ENCODE measurements around the gene CCND2.
"Not testable (repeated sequence)": the region's sequence is repeated elsewhere in the genome, so short reads cannot be mapped to it uniquely, and the experiment has no call there.

CCND2 gene

GRCh38 chr12:4273652-4274395, at the start of gene CCND2:
Gene CCND2 (plus strand): TSS chr12:4273762. CDS start chr12:4274041, 279 bp downstream.
- DNase-seq (ENCODE audit: low spot score): peak; percentile 72

GRCh38 chr12:4224206-4224889, 49.2 kb upstream of the CCND2 start:
- DNase-seq (ENCODE audit: low spot score): peak; percentile 15

DNA sequence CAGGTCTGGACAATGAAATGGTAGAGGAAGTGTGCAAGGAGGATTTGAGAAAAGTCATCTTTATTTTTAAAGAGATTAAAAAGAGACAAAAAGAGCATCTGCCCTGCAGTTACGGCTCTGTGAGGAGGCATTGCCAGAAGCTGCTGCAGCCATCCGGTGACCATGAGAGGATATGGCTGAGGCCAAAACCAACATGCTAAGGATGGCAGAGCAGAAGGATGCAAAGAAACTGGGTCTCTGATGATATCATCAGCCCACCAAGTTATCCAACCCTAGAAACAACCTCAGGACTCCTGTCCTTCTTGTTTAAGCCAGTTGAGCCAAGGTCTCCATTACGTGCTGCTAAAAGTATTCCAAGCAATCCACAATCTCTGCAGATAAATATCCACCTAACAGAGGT, 48.0 kb upstream of the CCND2 start:
- DNase-seq (ENCODE audit: low spot score): no peak

GRCh38 chr12:4227046-4227445, 46.5 kb upstream of the CCND2 start:
- DNase-seq (ENCODE audit: low spot score): no peak

DNA sequence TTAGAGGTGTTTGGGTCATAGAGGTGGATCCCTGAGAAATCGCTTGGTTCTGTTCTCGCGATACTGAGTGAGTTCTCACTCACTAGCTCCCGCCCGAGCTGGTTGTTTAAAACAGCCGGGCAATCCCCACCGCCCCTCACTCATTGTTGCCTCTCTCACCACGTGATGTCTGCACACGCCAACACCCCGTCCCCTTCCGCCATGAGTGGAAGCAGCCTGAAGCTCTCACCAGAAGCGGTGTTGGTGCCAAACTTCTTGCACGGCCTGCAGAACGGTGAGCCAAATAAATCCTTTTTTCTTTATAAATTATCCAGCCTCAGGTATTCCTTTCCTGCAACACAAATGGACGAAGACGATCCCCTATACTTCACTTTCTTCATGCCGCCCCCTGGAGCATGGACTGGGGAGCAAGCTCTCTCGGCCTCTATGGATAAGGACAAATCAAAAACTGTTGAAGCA, 45.4 kb upstream of the CCND2 start:
- DNase-seq (ENCODE audit: low spot score): no peak

DNA sequence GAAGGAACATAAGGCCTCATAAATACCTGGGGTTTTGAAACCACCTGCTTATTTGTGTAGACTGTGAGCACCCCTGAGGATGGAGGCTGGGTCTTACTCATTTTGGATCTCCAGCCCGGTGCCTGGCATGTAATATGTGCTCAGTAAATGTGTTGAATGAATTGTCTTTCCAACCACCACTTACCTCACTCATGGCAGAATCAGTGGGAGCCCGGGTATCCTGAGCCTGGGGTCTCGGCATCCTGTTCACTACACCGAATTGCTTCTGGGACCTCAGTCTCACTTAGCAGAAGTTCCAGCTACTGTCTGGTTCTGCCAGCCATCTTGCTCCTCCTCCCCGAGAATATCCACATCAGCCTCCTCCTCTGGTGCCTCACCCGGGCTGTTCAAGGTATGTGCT, 43.0 kb upstream of the CCND2 start:
- no peak for DNase-seq (ENCODE audit: low spot score)

GRCh38 chr12:4238577-4238976, 35.0 kb upstream of the CCND2 start:
- no peak for DNase-seq (ENCODE audit: low spot score)

DNA sequence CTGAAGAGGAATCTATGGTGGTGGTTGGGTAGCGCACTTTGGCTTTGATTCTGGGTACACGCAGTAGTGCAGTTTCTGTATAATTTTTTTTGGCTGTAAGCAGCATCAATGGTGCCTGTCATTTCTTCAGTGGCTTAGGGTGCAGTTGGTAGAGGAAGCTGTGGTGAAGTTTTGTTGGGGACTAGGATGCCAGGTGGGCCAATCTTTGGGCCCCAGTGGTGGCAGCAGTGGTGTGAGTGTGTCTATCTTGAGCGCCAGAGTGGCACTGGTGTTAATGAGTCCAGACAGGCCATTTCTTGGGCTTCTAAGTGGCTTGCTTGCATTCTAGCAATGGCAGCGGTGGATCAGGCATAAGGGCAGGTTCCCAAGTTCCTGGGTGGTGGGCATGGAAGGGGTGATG, 33.8 kb upstream of the CCND2 start:
- no peak for DNase-seq (ENCODE audit: low spot score)

- DNase-seq (ENCODE audit: low spot score): no peak
These were observed 33.3 kb upstream of the CCND2 start for GRCh38 chr12:4240161-4240783.

DNA sequence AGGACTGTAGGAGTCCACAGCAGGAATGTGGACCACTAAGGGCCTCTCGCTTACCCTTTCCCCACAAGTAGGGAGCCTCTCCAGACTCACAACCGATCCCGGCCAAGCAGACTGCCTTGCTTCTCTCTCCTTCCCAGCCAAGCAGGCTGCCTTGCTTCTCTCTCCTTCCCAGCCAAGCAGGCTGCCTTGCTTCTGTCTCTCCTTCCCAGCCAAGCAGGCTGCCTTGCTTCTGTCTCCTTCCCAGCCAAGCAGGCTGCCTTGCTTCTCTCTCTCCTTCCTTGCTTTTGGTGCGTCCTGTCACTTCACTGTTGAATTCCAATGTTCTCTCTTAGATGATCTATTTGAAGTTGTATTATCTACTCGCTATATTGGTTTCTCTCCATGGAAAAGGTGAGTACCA, 32.6 kb upstream of the CCND2 start:
- DNase-seq (ENCODE audit: low spot score): no peak

- no peak for DNase-seq (ENCODE audit: low spot score)
These were observed 32.0 kb upstream of the CCND2 start for GRCh38 chr12:4241592-4241991.

DNA sequence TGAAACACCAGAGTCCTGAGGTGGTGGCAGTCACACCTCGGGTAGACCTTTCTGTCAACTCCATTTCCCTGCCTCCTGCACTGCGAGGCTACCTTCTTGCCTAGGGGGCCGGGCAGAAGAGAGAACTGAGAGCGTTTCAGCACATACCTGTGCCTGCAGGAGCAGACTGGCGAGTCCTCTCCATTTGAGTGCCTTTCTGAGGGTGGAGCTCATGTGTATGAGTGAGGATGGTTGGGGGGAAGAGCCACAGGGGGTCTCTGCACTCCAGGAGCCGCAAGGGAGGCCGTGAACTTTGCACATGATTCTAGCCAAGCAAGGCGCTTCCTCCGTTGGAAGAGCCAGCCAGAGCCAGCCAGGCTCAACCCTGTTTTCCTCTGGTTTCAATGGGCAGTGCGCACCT, 31.0 kb upstream of the CCND2 start:
- no peak for DNase-seq (ENCODE audit: low spot score)

DNA sequence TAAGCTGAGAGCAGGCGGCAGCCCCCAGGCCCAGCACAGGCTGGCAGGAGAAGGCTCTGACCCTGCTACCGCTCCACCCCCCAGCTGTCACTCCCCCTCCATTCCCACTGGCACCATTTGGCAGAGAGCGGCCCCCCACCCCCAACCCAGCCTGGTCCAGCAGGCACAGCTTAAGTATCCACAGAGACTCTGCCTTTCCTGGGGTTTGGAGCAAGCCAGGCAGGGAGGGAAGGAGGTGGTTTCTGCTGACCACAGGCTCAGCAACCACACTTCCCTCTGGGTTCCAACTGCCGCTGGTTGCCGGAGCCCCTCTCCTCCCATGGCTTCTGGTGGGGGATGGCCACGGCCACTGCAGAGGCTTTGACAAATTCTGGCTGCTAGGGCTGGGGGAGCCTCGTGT, 30.5 kb upstream of the CCND2 start:
- DNase-seq (ENCODE audit: low spot score): no peak

DNA sequence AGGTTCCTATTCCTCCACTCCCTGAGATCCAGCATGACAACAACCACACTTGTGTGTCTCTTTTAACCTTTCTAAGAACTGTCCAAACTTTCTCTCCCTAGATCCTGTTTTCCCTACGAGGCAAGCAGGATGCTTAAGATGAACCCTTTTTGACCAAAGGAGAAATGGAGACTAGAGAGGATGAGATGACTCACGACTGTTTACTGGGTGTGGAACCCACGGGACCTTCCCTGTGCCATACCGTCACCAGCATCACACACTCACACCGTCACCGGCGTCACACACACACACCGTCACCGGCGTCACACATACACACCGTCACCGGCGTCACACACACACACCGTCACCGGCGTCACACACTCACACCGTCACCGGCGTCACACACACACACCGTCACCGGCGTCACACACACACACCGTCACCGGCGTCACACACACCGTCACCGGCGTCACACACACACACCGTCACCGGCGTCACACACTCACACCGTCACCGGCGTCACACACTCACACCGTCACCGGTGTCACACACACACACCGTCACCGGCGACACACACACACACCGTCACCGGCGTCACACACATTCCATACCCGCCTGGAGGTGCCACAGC, 30.0 kb upstream of the CCND2 start:
- DNase-seq (ENCODE audit: low spot score): not testable (repeated sequence)

DNA sequence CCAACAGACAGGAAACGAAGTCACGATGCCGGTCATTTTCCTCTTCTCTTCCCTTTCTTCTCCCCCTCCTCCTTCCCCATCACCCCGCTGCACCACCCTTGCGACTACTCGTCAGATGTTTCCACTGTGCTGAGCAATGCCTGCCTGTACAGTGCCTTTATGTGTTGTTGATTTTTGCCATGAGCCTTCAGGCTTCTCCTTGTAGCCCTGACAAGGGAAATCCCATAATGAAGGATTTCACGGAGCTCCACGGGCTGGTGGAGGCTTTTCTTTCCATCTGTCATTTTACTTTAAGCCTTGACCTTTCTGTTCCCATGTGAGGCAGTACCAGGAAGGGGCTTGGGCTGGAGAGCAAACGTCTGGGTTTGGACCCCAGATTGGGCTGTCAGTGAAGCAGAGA, 28.7 kb upstream of the CCND2 start:
- no peak for DNase-seq (ENCODE audit: low spot score)

- no peak for DNase-seq (ENCODE audit: low spot score)
These were observed 28.1 kb upstream of the CCND2 start for GRCh38 chr12:4245446-4245845.

- no peak for DNase-seq (ENCODE audit: low spot score)
These were observed 27.4 kb upstream of the CCND2 start for GRCh38 chr12:4246116-4246515.

GRCh38 chr12:4250691-4251090, 22.9 kb upstream of the CCND2 start:
- no peak for DNase-seq (ENCODE audit: low spot score)

- peak; percentile 49 for DNase-seq (ENCODE audit: low spot score)
These were observed 22.2 kb upstream of the CCND2 start for GRCh38 chr12:4251216-4251891.

GRCh38 chr12:4251967-4252366, 21.6 kb upstream of the CCND2 start:
- DNase-seq (ENCODE audit: low spot score): no peak

GRCh38 chr12:4252601-4253000, 21.0 kb upstream of the CCND2 start:
- no peak for DNase-seq (ENCODE audit: low spot score)

Measured in CD4-positive, alpha-beta T cell treated with Interleukin-15 for 4 hours (primary cell).